Fibroblast of skin of left quadriceps (primary cell): ENCODE data around the gene ATG4D.
A peak's percentile ranks its signal among the peaks of the same experiment; 100 is the strongest.
"Not testable (repeated sequence)": the region's sequence is repeated elsewhere in the genome, so short reads cannot be mapped to it uniquely, and the experiment has no call there.

ENCODE experiments used
- DNase-seq, 2 experiments: peaks; one replicate each; pipeline ENCODE4 v3.0.0-alpha.2; 2013; ENCODE audit warnings: low read depth in 2 of 2

The ATG4D gene

GRCh38 chr19:10552510-10553053, 8.9 kb downstream of the ATG4D start:
- no peak for DNase-seq

GRCh38 chr19:10553087-10553667, 9.5 kb downstream of the ATG4D start:
- no peak for DNase-seq

- no peak for DNase-seq
These were observed 10.3 kb downstream of the ATG4D start for GRCh38 chr19:10553943-10554381.

GRCh38 chr19:10554760-10555609, 11.3 kb downstream of the ATG4D start:
- no peak for DNase-seq

- no peak for DNase-seq
These were observed 11.9 kb downstream of the ATG4D start for GRCh38 chr19:10555610-10555973.

- no peak for DNase-seq
These were observed 14.0 kb downstream of the ATG4D start for GRCh38 chr19:10557603-10558197.

GRCh38 chr19:10560154-10560553, 16.4 kb downstream of the ATG4D start:
- no peak for DNase-seq

GRCh38 chr19:10562609-10563008, 18.9 kb downstream of the ATG4D start:
- no peak for DNase-seq

- DNase-seq, result no peak
These were observed 21.4 kb downstream of the ATG4D start for GRCh38 chr19:10565028-10565566.

- peak; percentile 91 to 92 for DNase-seq
These were observed 22.1 kb downstream of the ATG4D start, which contains the start of gene KRI1 for GRCh38 chr19:10565567-10566407. TSS of gene KRI1 (minus strand) at chr19:10566010. CDS start at chr19:10565999, 11 bp downstream.

GRCh38 chr19:10566408-10566657, 22.6 kb downstream of the ATG4D start:
- DNase-seq, result no peak

- DNase-seq, result no peak
These were observed 23.1 kb downstream of the ATG4D start for GRCh38 chr19:10566658-10567410.

GRCh38 chr19:10567656-10568055, 24.0 kb downstream of the ATG4D start:
- DNase-seq, result no peak

- DNase-seq, result no peak
These were observed 24.5 kb downstream of the ATG4D start for GRCh38 chr19:10568062-10568825.

GRCh38 chr19:10568826-10569651, 25.3 kb downstream of the ATG4D start, which contains the start of gene CDKN2D:
TSS of gene CDKN2D (minus strand) at chr19:10568979. CDS start at chr19:10568653, 326 bp downstream.
- DNase-seq, result peak; percentile 98

- not testable (repeated sequence) for DNase-seq
These were observed 30.1 kb downstream of the ATG4D start for GRCh38 chr19:10573793-10574192.

GRCh38 chr19:10574462-10574861, 30.8 kb downstream of the ATG4D start:
- DNase-seq, result no peak

- DNase-seq, result no peak
These were observed 31.5 kb downstream of the ATG4D start for GRCh38 chr19:10575011-10575716.
